Measurements from ENCODE around the gene SLC6A3. TPM values are rescaled to one million over a fixed set of nuclear protein-coding genes. Genes with fewer than 3 reads are reported as not detected.

The SLC6A3 gene
- total RNA-seq, 2 experiments from 2014 or later = 0.07 to 0.23 TPM

DNA sequence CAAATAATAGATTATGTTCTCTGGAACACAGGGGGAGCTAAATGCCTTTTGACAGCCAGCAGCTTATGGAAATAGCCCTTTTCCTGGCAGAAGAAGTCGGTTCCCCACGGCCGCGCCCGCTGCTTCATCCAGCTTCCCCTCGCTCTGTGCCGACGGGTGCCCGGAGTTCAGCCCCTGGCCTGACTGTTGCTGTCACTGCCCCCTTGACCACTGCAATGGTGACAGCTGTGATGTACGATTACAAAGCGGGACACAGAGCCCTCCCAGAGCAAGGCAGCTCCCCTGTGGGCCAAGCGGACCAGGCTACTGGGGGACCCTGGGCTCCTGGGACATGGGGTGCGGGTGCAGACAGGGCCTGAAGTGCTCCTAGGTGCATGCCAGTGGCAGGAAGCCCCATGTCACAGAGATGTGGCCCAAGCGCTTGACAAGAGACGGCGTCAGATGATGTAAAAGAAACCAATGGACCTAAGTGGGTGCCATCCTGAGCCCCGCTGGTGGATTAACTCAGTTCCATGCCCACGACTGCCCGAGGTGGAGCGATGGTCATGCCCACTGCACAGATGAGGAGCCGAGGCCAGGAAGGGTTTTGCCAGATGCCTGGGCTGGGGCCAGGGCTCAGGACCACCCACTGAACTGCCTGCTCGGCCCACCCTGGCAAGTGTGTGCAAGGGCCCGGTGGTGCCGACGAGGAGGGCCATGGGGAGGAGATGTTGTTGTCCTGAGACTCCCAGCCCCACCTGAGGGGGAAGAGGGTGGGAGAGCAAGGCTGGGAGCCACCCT lies 87.1 kb downstream of the SLC6A3 start:
- Mint-ChIP-seq H3K36me3 (no peaks in the 10 kb centered on the region), H3K9me3 (ENCODE audit: low read depth) (no peaks in the 10 kb centered on the region), H3K4me1 (no peaks in the 10 kb centered on the region), H3K4me3 (no peak overlapping the region), H3K27ac (no peak overlapping the region), H3K27me3 (peaks cover 10% of the 10 kb centered on the region)
- CTCF ChIA-PET = no interaction called here
- DNase-seq = no peak
- ATAC-seq = no peak

DNA sequence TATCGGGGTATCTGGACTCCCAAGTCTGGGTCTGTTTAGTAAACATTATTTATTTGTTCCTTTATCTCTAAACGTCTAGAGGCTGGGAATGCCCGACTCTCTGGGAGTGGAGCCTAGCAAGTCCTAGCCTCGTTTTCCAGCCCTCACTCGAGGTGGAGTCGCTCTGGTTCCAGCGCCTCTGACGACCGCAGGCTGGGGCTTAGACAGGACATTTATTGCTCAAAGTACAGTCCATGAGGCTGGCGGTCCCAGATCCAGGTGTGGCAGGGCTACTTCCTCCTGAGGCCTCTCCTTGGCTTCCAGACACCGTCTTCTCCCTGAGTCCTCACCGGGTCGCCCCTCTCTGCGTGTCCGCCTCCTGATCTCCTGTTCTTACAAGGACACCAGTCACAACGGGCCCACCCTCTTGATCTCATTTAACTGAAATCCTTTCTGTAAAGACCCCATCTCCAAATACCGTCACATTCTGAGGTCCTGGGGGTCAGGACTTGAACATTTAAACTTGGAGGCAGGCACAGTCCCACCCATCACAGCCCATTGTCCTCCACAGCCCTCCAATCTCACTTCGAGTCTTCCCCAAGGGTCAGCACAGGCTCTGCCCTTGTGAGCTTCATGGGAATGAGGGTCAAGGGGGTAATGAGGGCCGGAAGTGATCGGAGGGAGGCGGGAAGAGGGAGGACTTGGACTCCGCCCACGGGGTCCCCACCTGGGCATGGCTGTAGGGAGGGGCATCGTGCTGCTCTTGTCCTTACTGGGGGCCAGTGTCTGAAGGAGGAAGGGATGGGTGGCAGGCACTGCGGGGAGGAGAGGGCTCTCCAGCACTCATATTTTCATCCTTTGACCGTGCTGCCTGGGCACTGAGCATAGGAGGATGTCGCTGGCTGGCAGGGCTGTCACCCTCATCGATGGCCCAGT lies 88.1 kb downstream of the SLC6A3 start:
- CTCF ChIA-PET = no interaction called here
- no peaks in the 10 kb centered on the region for H3K4me1 Mint-ChIP-seq
- no peak overlapping the region for H3K4me3 Mint-ChIP-seq
- H3K36me3 Mint-ChIP-seq = no peaks in the 10 kb centered on the region
- H3K27me3 Mint-ChIP-seq = peaks cover 12% of the 10 kb centered on the region
- H3K27ac Mint-ChIP-seq = no peak overlapping the region
- ATAC-seq = no peak
- DNase-seq = no peak
- no peaks in the 10 kb centered on the region for H3K9me3 Mint-ChIP-seq (ENCODE audit: low read depth)

DNA sequence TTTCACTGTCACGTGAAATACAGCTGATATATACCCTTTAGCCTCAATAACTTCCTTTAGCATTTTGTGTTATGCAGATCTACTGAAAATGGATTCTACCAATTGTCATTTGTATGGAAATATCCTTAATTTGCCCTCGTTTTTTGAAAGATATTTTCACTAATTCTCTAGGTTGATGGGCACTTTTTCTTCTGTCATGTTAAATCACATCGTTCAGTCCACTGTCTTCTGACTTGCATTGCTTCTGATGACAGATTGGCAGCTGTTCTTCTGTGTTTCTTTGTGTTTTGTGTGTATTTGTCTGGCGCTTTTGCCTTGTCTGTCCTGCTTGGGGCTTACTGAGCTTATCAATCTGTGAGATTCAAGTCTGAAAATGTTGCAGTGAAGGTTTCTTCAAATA lies 90.7 kb downstream of the SLC6A3 start:
- Mint-ChIP-seq H3K9me3 (ENCODE audit: low read depth) (no peaks in the 10 kb centered on the region), H3K4me3 (no peak overlapping the region), H3K4me1 (no peaks in the 10 kb centered on the region), H3K27me3 (peaks cover 18% of the 10 kb centered on the region), H3K36me3 (no peaks in the 10 kb centered on the region), H3K27ac (no peak overlapping the region)
- DNase-seq (no peak), ATAC-seq (no peak)
- CTCF ChIA-PET = interaction anchor here (0.9 to 1.7 kb wide), 2 partner anchors 26 to 187 kb away, joined by 4 to 8 read pairs; no protein-coding TSS in a partner anchor

DNA sequence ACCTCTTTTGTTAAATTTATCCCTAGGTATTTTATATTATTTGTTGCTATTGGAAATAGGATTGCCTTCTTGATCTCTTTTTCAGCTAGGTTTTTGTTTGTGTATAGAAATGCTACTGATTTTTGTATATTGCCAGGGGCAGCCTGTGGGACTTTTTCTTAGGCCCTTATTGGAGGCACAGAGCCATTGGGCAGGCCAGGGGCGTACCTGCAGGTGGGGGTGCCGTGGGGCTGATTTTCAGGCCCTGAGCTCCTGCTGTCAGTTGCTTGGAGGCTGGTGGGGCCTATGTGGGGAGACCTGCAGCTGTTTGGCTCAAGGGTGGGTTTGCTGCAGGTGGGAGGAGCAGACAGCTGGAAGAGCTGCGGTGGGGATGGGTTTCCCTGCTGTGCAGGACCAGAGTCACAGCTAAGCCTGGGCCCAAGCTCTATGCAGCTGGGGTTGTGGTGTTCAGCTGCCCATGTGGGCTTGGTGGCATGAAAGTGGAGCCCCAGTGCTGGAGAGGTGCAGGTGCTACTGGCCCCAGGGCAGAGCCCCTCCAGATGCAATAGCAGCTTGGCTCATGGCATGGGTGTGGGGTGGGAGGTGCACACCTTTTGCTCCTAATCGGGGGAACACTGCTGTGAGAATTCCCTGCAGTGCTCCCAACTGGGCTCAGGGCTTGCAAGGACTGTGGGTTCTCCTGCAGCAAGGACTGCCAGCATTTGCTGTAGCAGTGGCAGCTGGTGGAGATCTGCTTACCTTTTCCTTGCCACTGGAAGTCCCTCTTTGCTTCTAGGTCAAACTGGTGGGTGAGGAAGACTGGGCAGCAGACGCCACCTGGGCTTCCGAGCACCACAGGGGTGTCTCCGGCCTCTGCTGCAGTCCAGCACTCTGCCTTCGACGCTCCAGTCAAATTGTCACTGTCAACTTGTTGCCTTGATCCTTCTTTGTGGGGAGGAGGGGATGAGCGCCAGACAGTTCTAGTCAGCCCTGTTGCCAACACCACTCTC lies 92.7 kb downstream of the SLC6A3 start:
- CTCF ChIA-PET = interaction anchor here (1.5 kb wide), 1 partner anchor 28 kb away, joined by 5 read pairs; no protein-coding TSS in a partner anchor
- no peak for DNase-seq

DNA sequence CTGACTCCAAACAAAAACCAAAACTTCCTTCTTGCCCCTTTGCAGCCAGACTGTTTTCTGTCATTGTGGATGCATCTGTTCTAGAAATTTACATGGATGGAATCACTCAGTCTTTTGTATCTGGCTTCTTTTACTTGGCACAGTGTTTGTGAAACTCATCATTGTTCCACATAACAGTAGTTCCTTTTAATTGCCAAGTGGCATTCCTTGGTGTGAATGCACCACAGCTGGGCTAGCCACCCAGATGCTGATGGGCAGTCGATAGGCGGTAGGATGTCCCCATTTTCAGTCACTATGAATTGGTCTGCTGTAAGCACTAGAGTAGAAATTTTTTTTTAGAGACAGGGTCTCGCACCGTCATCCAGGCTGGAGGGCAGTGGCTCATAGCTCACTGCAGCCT lies 94.1 kb downstream of the SLC6A3 start:
- Mint-ChIP-seq H3K27me3 (peaks cover 18% of the 10 kb centered on the region), H3K9me3 (ENCODE audit: low read depth) (no peaks in the 10 kb centered on the region), H3K4me3 (no peak overlapping the region), H3K36me3 (no peaks in the 10 kb centered on the region), H3K27ac (no peak overlapping the region), H3K4me1 (peaks cover 8% of the 10 kb centered on the region)
- CTCF ChIA-PET = interaction anchor here (1.6 kb wide), 1 partner anchor 9 kb away, joined by 3 read pairs; no protein-coding TSS in a partner anchor
- DNase-seq (no peak), ATAC-seq (no peak)

More for the DNA sequence above, 92.7 kb downstream of the SLC6A3 start:
- Mint-ChIP-seq H3K4me3 (no peak overlapping the region), H3K4me1 (peaks cover 2% of the 10 kb centered on the region), H3K27ac (no peak overlapping the region), H3K27me3 (peaks cover 18% of the 10 kb centered on the region), H3K36me3 (no peaks in the 10 kb centered on the region), H3K9me3 (ENCODE audit: low read depth) (no peaks in the 10 kb centered on the region)
- ATAC-seq = no peak

DNA sequence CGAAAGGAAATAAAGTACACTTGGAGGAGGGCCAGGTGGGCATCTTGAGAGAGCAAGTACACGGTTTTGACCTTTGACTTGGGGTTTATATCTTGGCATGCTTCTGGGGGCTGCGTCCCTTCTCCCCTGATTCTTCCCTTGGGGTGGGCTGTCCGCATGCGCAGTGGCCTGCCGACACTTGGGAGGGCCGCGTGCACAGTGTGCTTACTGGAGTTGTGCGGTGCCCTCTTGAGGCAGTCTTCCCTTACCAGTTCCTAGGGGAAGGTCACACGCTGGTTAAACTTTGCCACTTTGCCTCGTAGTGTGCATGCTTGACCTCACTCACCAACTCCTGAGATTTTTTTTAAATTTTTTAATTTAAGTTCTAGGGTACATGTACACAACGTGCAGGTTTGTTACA lies 96.0 kb downstream of the SLC6A3 start:
- Mint-ChIP-seq H3K36me3 (no peaks in the 10 kb centered on the region), H3K4me3 (no peak overlapping the region), H3K27ac (no peak overlapping the region), H3K27me3 (peaks cover 11% of the 10 kb centered on the region), H3K4me1 (peaks cover 14% of the 10 kb centered on the region), H3K9me3 (ENCODE audit: low read depth) (no peaks in the 10 kb centered on the region)
- DNase-seq (no peak), ATAC-seq (no peak)
- CTCF ChIA-PET = no interaction called here

DNA sequence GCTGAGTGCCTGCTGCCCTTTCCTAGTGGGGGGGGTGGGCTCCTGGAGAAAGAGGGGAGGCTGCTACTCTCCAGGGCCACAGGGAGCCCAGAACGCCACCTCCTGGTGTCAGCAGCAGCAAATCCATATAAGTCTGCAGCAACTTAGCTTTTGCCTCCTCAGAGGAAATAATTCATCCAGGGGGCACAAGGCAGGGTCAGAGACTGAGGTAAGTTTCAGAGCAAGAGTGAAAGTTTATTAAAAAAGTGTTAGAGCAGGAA lies 96.3 kb downstream of the SLC6A3 start:
- no peaks in the 10 kb centered on the region for H3K9me3 Mint-ChIP-seq (ENCODE audit: low read depth)
- no peak overlapping the region for H3K4me3 Mint-ChIP-seq
- no peak overlapping the region for H3K27ac Mint-ChIP-seq
- CTCF ChIA-PET = no interaction called here
- H3K27me3 Mint-ChIP-seq = peaks cover 11% of the 10 kb centered on the region
- H3K4me1 Mint-ChIP-seq = peaks cover 17% of the 10 kb centered on the region
- DNase-seq (no peak), ATAC-seq (no peak)
- peaks cover 2% of the 10 kb centered on the region for H3K36me3 Mint-ChIP-seq

DNA sequence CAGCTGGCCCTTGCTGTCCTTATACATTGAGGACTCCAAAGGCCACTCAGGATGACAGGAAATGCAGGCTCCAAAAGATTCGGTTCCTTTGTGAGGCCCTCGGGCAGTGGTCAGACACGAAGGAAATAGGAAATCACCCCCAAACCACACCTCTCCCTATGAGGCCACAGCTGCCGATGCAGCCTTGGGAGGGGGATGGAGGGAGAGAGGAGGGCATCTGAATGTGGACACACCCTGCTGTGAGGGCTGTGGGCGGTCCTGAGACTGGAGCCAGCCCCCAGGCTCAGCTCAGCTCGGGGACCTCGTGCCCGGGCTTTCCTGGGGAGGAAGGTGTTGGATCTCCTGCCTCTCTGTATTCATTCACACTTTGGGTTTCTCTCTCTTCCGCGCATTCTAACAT lies 97.7 kb downstream of the SLC6A3 start:
- Mint-ChIP-seq H3K27ac (no peak overlapping the region), H3K4me3 (no peak overlapping the region)

DNA sequence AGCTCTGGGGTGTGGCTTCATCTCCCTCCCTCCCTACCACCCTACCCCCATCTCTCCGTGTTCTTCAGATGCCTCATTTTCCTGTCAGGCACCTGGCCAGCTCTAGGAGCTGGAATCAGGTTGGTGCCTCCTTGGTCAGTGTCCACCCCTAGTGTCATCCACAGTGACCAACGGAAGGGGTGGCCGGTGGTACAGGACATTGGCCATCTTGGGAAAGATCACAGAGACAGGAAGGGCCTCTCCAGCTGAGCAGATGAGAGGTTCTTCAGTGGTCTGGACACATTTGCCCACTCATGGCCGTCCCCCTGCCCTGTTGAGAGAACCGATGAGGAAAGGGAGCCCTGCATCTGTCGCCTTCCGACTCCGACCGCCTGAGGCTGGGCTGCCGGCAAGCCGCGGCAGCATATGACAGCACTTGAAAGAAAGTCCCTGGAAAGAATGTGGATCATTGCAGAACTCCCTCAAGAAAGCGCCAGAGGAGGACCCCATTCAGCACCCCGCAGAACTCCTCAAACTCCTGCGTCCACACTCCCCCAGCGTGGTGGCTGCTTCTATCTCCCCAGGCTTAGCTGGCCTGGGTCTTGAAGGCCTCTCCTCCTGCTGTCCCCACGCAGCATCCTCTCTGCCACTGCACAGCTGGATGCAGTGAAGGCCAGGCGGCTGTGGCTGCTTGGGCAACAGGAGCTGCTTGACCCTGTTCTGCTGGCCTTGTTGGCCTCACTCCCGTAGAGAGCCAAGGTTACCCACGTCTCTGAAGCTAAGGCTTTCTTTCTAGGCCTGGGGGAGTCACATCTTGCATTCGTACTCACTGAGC lies 98.4 kb downstream of the SLC6A3 start:
- H3K36me3 Mint-ChIP-seq = peaks cover 10% of the 10 kb centered on the region
- CTCF ChIA-PET = interaction anchor here (0.9 kb wide), 1 partner anchor 34 kb away, joined by 5 read pairs; no protein-coding TSS in a partner anchor
- peaks cover 29% of the 10 kb centered on the region for H3K4me1 Mint-ChIP-seq
- no peak overlapping the region for H3K27ac Mint-ChIP-seq
- H3K27me3 Mint-ChIP-seq = peaks cover 4% of the 10 kb centered on the region
- ATAC-seq (no peak), DNase-seq (no peak)
- H3K4me3 Mint-ChIP-seq = peak overlapping the region; percentile 31
- no peaks in the 10 kb centered on the region for H3K9me3 Mint-ChIP-seq (ENCODE audit: low read depth)

More for the DNA sequence above, 97.7 kb downstream of the SLC6A3 start:
- peaks cover 8% of the 10 kb centered on the region for H3K36me3 Mint-ChIP-seq
- CTCF ChIA-PET = no interaction called here
- peaks cover 27% of the 10 kb centered on the region for H3K4me1 Mint-ChIP-seq
- H3K9me3 Mint-ChIP-seq (ENCODE audit: low read depth) = no peaks in the 10 kb centered on the region
- DNase-seq (no peak), ATAC-seq (no peak)
- peaks cover 8% of the 10 kb centered on the region for H3K27me3 Mint-ChIP-seq

DNA sequence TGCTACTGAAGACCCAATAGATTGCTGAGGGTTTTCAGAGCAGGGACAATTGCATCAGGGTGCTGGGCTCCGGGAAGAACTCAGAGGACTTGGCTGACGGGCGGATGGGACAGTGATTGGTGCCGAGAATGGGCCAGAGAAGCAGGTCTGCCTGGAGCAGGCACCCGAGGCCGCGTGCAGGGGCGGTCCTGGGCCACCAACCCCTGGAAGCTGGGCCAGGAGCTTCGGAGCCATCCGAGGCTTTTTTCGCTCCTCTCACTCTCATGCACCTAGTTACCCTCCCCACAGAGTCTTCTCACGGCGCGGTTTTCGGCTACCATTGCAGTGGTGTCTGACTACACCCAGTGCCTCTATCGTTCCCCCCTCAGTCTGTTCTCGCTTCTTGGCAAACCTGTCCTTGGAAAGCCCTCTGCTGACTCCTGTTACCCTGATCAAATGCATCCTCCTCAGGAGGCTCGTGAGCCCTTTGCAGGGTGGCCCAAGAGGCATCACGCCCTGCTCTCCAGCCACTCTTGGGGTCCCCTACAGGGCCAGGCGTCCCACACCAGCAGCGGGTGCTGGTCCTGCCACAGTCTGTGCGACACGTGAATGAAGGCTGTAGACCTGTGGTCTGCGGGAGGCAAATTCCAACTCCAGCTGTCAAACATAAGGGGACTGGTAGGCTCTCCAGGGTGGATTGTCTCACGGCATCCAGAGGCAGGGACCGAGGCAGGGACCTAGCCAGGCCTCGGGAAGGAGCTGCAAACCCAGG lies 99.2 kb downstream of the SLC6A3 start:
- peaks cover 4% of the 10 kb centered on the region for H3K27me3 Mint-ChIP-seq
- CTCF ChIA-PET = interaction anchor here (0.9 kb wide), 1 partner anchor 34 kb away, joined by 5 read pairs; no protein-coding TSS in a partner anchor
- H3K4me3 Mint-ChIP-seq = peak overlapping the region; percentile 71
- DNase-seq (no peak), ATAC-seq (no peak)
- H3K4me1 Mint-ChIP-seq = peaks cover 31% of the 10 kb centered on the region
- peaks cover 17% of the 10 kb centered on the region for H3K36me3 Mint-ChIP-seq
- peak overlapping the region; percentile 66 for H3K27ac Mint-ChIP-seq
- no peaks in the 10 kb centered on the region for H3K9me3 Mint-ChIP-seq (ENCODE audit: low read depth)

DNA sequence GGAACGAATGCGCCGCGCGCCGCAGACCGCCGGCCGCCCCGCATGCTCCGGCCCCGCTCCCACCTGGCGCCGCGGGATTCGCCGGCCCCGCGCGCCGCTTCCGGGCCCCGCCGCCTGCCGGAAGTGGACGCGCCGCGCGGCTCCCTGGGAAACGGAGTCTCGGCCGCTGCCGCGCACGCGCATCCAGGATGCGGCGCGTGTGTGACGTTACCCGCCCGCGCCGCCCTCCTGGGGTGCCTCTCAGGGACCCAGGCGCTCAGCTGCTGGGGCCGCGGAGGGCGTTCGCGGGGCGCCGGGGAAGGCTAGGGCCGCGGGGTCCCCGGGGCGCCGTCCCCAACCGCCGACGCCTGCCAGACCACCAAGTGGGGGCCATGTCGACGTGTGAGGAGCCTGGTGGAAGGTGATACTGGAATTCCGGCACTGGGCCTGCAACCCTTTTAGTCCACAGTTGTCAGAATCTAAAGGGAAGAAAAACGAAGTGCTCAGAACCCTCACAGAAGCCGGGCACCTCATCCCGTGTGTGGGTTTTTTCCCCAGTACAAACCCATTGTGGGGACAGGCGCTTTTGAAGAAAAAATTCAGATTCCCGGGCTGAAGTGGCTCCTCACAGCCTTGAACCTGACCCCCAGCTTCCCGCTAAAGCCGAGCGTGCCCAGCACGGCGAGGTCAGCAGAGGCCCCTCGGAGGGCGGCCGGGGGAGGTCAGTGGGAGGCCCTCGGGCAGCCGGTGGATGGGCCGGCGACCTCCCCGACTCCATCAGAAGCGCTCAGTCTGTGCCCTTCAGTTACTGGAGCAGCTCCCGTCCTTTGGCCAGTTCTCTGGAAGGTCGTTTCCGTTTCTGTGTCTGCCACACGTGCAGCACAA lies 100.0 kb downstream of the SLC6A3 start, which contains the start of gene CLPTM1L:
Gene CLPTM1L, minus strand, starts transcription at position 125 of the 864 bp plus-strand sequence. CDS start 258 bp downstream, outside the sequence.
- Mint-ChIP-seq H3K4me3 (peak within 1 kb of the TSS; percentile 83), H3K27me3 (peaks cover 2% of the 10 kb centered on the region), H3K36me3 (peaks cover 21% of the 10 kb centered on the region), H3K4me1 (peaks cover 33% of the 10 kb centered on the region), H3K27ac (peak within 1 kb of the TSS; percentile 80), H3K9me3 (ENCODE audit: low read depth) (no peaks in the 10 kb centered on the region)
- CTCF ChIA-PET = interaction anchor here (1.1 to 2.4 kb wide), 5 partner anchors 13 to 299 kb away, joined by 3 to 13 read pairs (median 4); no protein-coding TSS in a partner anchor
- ATAC-seq (peak; percentile 96), DNase-seq (peak; percentile 90)
